ENCODE results near the gene COL2A1. TPM values are rescaled to one million over a fixed set of nuclear protein-coding genes. Genes with fewer than 3 reads are reported as not detected.

Gene COL2A1
- total RNA-seq, 2 experiments from 2014 or later = 0.34 TPM; not detected in 1

GRCh38 chr12:47975816-47976215 is 28.5 kb downstream of the COL2A1 start:
- Mint-ChIP-seq H3K4me3 (no peak overlapping the region), H3K27ac (no peak overlapping the region), H3K36me3 (ENCODE audit: low read depth) (no peaks in the 10 kb centered on the region), H3K9me3 (no peaks in the 10 kb centered on the region), H3K27me3 (peaks cover 2% of the 10 kb centered on the region), H3K4me1 (ENCODE audit: low read depth) (no peaks in the 10 kb centered on the region)
- no peak for DNase-seq
- ATAC-seq = no peak
- intact Hi-C loops (cut with micrococcal nuclease) = no loop called here
- ChIA-PET POLR2A (no interaction called here), CTCF (no interaction called here)
- TF ChIP-seq CTCF (IDR thresholded peaks at IDR 0.05) = no peak

- intact Hi-C loops (cut with micrococcal nuclease) = no loop called here
- ATAC-seq = no peak
- H3K36me3 Mint-ChIP-seq (ENCODE audit: low read depth) = no peaks in the 10 kb centered on the region
- peaks cover 2% of the 10 kb centered on the region for H3K27me3 Mint-ChIP-seq
- TF ChIP-seq CTCF (IDR thresholded peaks at IDR 0.05) = no peak
- DNase-seq = no peak
- no peak overlapping the region for H3K4me3 Mint-ChIP-seq
- POLR2A ChIA-PET = no interaction called here
- CTCF ChIA-PET = interaction anchor here (1.4 to 1.7 kb wide), 2 partner anchors 12 to 26 kb away, joined by 3 to 7 read pairs; partner anchors contain the start of gene TMEM106C
- no peaks in the 10 kb centered on the region for H3K9me3 Mint-ChIP-seq
- H3K27ac Mint-ChIP-seq = no peak overlapping the region
- no peaks in the 10 kb centered on the region for H3K4me1 Mint-ChIP-seq (ENCODE audit: low read depth)
Observed at GRCh38 chr12:47975036-47975620, 29.1 kb downstream of the COL2A1 start.

GRCh38 chr12:47973870-47974269 is 30.4 kb downstream of the COL2A1 start:
- no peak overlapping the region for H3K27ac Mint-ChIP-seq
- peaks cover 3% of the 10 kb centered on the region for H3K36me3 Mint-ChIP-seq (ENCODE audit: low read depth)
- POLR2A ChIA-PET = no interaction called here
- intact Hi-C loops (cut with micrococcal nuclease) = no loop called here
- no peak for DNase-seq
- no peaks in the 10 kb centered on the region for H3K4me1 Mint-ChIP-seq (ENCODE audit: low read depth)
- H3K4me3 Mint-ChIP-seq = no peak overlapping the region
- no peaks in the 10 kb centered on the region for H3K9me3 Mint-ChIP-seq
- no peak for TF ChIP-seq CTCF (IDR thresholded peaks at IDR 0.05)
- no peaks in the 10 kb centered on the region for H3K27me3 Mint-ChIP-seq
- CTCF ChIA-PET = interaction anchor here (1.4 to 1.7 kb wide), 2 partner anchors 10 to 24 kb away, joined by 3 to 7 read pairs; partner anchors contain the start of gene TMEM106C
- ATAC-seq = no peak

DNA sequence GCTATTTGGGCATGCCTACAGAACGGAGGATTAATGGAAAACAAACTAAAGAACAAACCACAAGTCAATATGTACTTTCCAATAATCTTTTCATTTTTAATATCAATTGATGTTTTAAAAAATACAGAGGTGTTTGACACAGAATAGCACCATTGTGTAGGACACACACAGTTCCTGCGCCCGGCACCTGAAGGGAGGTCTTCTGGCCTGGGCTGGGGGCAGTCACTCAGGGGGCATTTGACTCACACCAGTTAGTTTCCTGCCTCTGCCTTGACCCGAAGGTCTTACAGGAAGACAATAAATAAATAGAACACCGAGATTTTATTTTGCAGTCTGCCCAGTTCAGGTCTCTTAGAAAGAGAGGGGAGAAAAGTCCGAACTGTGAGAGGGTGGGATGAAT is 31.4 kb downstream of the COL2A1 start:
- Mint-ChIP-seq H3K4me3 (no peak overlapping the region), H3K4me1 (ENCODE audit: low read depth) (no peaks in the 10 kb centered on the region), H3K27me3 (no peaks in the 10 kb centered on the region), H3K27ac (no peak overlapping the region), H3K9me3 (no peaks in the 10 kb centered on the region), H3K36me3 (ENCODE audit: low read depth) (peaks cover 10% of the 10 kb centered on the region)
- TF ChIP-seq CTCF (IDR thresholded peaks at IDR 0.05) = no peak
- DNase-seq = no peak
- ChIA-PET POLR2A (no interaction called here), CTCF (no interaction called here)
- intact Hi-C loops (cut with micrococcal nuclease) = no loop called here
- ATAC-seq = no peak

GRCh38 chr12:47970843-47971242 is 33.4 kb downstream of the COL2A1 start:
- ATAC-seq (no peak), DNase-seq (no peak)
- CTCF ChIA-PET = interaction anchor here (1.3 to 2.1 kb wide), 2 partner anchors 194 to 229 kb away, joined by 5 to 7 read pairs; no protein-coding TSS in a partner anchor
- Mint-ChIP-seq H3K27ac (no peak overlapping the region), H3K4me3 (no peak overlapping the region), H3K36me3 (ENCODE audit: low read depth) (peaks cover 27% of the 10 kb centered on the region), H3K4me1 (ENCODE audit: low read depth) (peaks cover 7% of the 10 kb centered on the region), H3K9me3 (no peaks in the 10 kb centered on the region), H3K27me3 (no peaks in the 10 kb centered on the region)
- no peak for TF ChIP-seq CTCF (IDR thresholded peaks at IDR 0.05)
- POLR2A ChIA-PET = interaction anchor here (0.7 to 0.8 kb wide), 3 partner anchors 8 to 184 kb away, joined by 3 read pairs; no protein-coding TSS in a partner anchor
- intact Hi-C loops (cut with micrococcal nuclease) = no loop called here
